Measurements from ENCODE around the gene ZDHHC8. TPM values are rescaled to one million over a fixed set of nuclear protein-coding genes. Genes with fewer than 3 reads are reported as not detected.

ZDHHC8 gene
- total RNA-seq, 1 experiment from 2014 or later, result 89.3 TPM

GRCh38 chr22:20169253-20169822 is 37.7 kb downstream of the ZDHHC8 start:
- BruUV-seq (replicated peaks), result no TSS peak

GRCh38 chr22:20170170-20170569 is 38.6 kb downstream of the ZDHHC8 start:
- DNase-seq (ENCODE audit: low read depth, low spot score), result no peak
- no peak overlapping the region for H3K4me3 ChIP-seq (replicated peaks in 1 of 2; ENCODE audit: low read depth in 1 of 2, low read length in 2 of 2)
- RAD21 ChIA-PET (ENCODE audit: low non-redundant PET in 1 of 2, low total read pairs in 2 of 2, uncharacterized antibody in 2 of 2, unreplicated experiment in 2 of 2), result no interaction called here
- intact Hi-C loops (cut with micrococcal nuclease), result no loop called here
- H3K4me1 ChIP-seq (ENCODE audit: control insufficient read depth in 1 of 2, insufficient read depth in 2 of 2, low read length in 2 of 2), result no peaks in the 10 kb centered on the region
- CTCF ChIA-PET, result no interaction called here
- ATAC-seq, result no peak
- no peak overlapping the region for H3K4me2 ChIP-seq (ENCODE audit: low read length)
- no peaks in the 10 kb centered on the region for H3K9me2 ChIP-seq (ENCODE audit: insufficient read depth)
- no peaks in the 10 kb centered on the region for H3K79me2 ChIP-seq (ENCODE audit: insufficient read depth, low read length)
- H3K36me3 ChIP-seq (ENCODE audit: control insufficient read depth in 1 of 2, insufficient read depth in 2 of 2, low read length in 2 of 2), result no peaks in the 10 kb centered on the region
- no TSS peak for BruUV-seq (replicated peaks)
- no peak overlapping the region for H3K9ac ChIP-seq (ENCODE audit: low read length)
- H4K20me1 ChIP-seq (ENCODE audit: insufficient read depth), result no peaks in the 10 kb centered on the region
- POLR2A ChIA-PET, result no interaction called here
- H3K9me3 ChIP-seq (ENCODE audit: control insufficient read depth in 1 of 2, insufficient read depth in 1 of 2, low read depth in 1 of 2, low read length in 2 of 2), result no peaks in the 10 kb centered on the region
- H2AFZ ChIP-seq (ENCODE audit: low read depth, low read length, poor library complexity, severe bottlenecking), result no peak overlapping the region
- H3K27me3 ChIP-seq (ENCODE audit: insufficient read depth, low read length), result no peaks in the 10 kb centered on the region
- H3K27ac ChIP-seq (ENCODE audit: low read depth, low read length), result no peak overlapping the region
- TF ChIP-seq ZNF274 (IDR thresholded peaks at IDR 0.05; ENCODE audit: low read depth, low read length) (no peak), POLR2A (IDR thresholded peaks at IDR 0.05; ENCODE audit: borderline replicate concordance, extremely low read depth, insufficient read depth, insufficient read length) (no peak), YY1 (IDR thresholded peaks at IDR 0.05; ENCODE audit: extremely low read depth, insufficient replicate concordance, low read depth, low read length) (no peak), JUND (IDR thresholded peaks at IDR 0.05) (no peak), POLR2AphosphoS5 (IDR thresholded peaks at IDR 0.05; ENCODE audit: low read depth, low read length) (no peak), SP1 (IDR thresholded peaks at IDR 0.05; ENCODE audit: low read depth) (no peak), CBX3 (IDR thresholded peaks at IDR 0.05; ENCODE audit: low read depth) (no peak), EGR1 (IDR thresholded peaks at IDR 0.05; ENCODE audit: low read depth) (no peak), FOSL1 (IDR thresholded peaks at IDR 0.05; ENCODE audit: low read depth) (no peak), EZH2phosphoT487 (IDR thresholded peaks at IDR 0.05; ENCODE audit: borderline replicate concordance) (no peak), SIN3A (IDR thresholded peaks at IDR 0.05; ENCODE audit: low read depth) (no peak), TCF7L2 (IDR thresholded peaks at IDR 0.05; ENCODE audit: borderline replicate concordance, extremely low read depth, insufficient read depth, insufficient read length) (no peak), REST (IDR thresholded peaks at IDR 0.05; ENCODE audit: low read depth) (no peak)

More at GRCh38 chr22:20169253-20169822, 37.7 kb downstream of the ZDHHC8 start:
- POLR2A ChIA-PET, result no interaction called here
- Histone ChIP-seq H3K4me3 (replicated peaks in 1 of 2; ENCODE audit: low read depth in 1 of 2, low read length in 2 of 2) (no peak overlapping the region), H3K79me2 (ENCODE audit: insufficient read depth, low read length) (no peaks in the 10 kb centered on the region), H3K27ac (ENCODE audit: low read depth, low read length) (no peak overlapping the region), H3K9me3 (ENCODE audit: control insufficient read depth in 1 of 2, insufficient read depth in 1 of 2, low read depth in 1 of 2, low read length in 2 of 2) (no peaks in the 10 kb centered on the region), H4K20me1 (ENCODE audit: insufficient read depth) (no peaks in the 10 kb centered on the region), H3K4me1 (ENCODE audit: control insufficient read depth in 1 of 2, insufficient read depth in 2 of 2, low read length in 2 of 2) (no peaks in the 10 kb centered on the region), H3K9me2 (ENCODE audit: insufficient read depth) (no peaks in the 10 kb centered on the region), H2AFZ (ENCODE audit: low read depth, low read length, poor library complexity, severe bottlenecking) (no peak overlapping the region), H3K27me3 (ENCODE audit: insufficient read depth, low read length) (no peaks in the 10 kb centered on the region), H3K4me2 (ENCODE audit: low read length) (no peak overlapping the region), H3K9ac (ENCODE audit: low read length) (no peak overlapping the region), H3K36me3 (ENCODE audit: control insufficient read depth in 1 of 2, insufficient read depth in 2 of 2, low read length in 2 of 2) (no peaks in the 10 kb centered on the region)
- no peak for DNase-seq (ENCODE audit: low read depth, low spot score)
- CTCF ChIA-PET, result no interaction called here
- intact Hi-C loops (cut with micrococcal nuclease), result no loop called here
- ATAC-seq, result no peak
- RAD21 ChIA-PET (ENCODE audit: low non-redundant PET in 1 of 2, low total read pairs in 2 of 2, uncharacterized antibody in 2 of 2, unreplicated experiment in 2 of 2), result no interaction called here
- no peak for TF ChIP-seq MAX (IDR thresholded peaks at IDR 0.05)
- no peak for TF ChIP-seq JUND (IDR thresholded peaks at IDR 0.05)
- TF ChIP-seq ATF3 (IDR thresholded peaks at IDR 0.05), result no peak
- no peak for TF ChIP-seq SP1 (IDR thresholded peaks at IDR 0.05; ENCODE audit: low read depth)
- no peak for TF ChIP-seq EZH2phosphoT487 (IDR thresholded peaks at IDR 0.05; ENCODE audit: borderline replicate concordance)
- TF ChIP-seq ZFX (IDR thresholded peaks at IDR 0.05), result no peak
- no peak for TF ChIP-seq POLR2AphosphoS5 (IDR thresholded peaks at IDR 0.05; ENCODE audit: low read depth, low read length)
- TF ChIP-seq ELF1 (IDR thresholded peaks at IDR 0.05; ENCODE audit: borderline replicate concordance, low read depth), result no peak

All from HCT116 (cell line).